HUES48 (cell line): ENCODE results near the gene PSAPL1.

Experiments used
- H3K27ac ChIP-seq: one replicate; pipeline ENCODE4 v1.7.0; 2013; ENCODE audit warnings: low read depth, low read length, inconsistent platforms
- H3K27me3 ChIP-seq: 2 replicates; pipeline ENCODE4 v1.6.1; 2013; ENCODE audit warnings: mild to moderate bottlenecking, low read length; ENCODE audit not compliant: control insufficient read depth, insufficient read depth
- H3K36me3 ChIP-seq: 2 replicates; pipeline ENCODE4 v1.6.1; 2013; ENCODE audit warnings: low read length; ENCODE audit not compliant: control insufficient read depth, insufficient read depth
- H3K4me1 ChIP-seq: 2 replicates; pipeline ENCODE4 v1.6.1; 2013; ENCODE audit warnings: mild to moderate bottlenecking, low read length; ENCODE audit not compliant: control insufficient read depth, insufficient read depth
- H3K4me3 ChIP-seq: 2 replicates; pipeline ENCODE4 v1.5.1; 2013; ENCODE audit warnings: mild to moderate bottlenecking, low read depth, low read length
- H3K9ac ChIP-seq: 2 replicates; pipeline ENCODE4 v1.6.1; 2013; ENCODE audit warnings: mild to moderate bottlenecking, low read depth, low read length, moderate library complexity
- H3K9me3 ChIP-seq: 2 replicates; pipeline ENCODE4 v1.6.1; 2013; ENCODE audit warnings: low read length; ENCODE audit not compliant: control insufficient read depth, insufficient read depth

PSAPL1 gene

DNA sequence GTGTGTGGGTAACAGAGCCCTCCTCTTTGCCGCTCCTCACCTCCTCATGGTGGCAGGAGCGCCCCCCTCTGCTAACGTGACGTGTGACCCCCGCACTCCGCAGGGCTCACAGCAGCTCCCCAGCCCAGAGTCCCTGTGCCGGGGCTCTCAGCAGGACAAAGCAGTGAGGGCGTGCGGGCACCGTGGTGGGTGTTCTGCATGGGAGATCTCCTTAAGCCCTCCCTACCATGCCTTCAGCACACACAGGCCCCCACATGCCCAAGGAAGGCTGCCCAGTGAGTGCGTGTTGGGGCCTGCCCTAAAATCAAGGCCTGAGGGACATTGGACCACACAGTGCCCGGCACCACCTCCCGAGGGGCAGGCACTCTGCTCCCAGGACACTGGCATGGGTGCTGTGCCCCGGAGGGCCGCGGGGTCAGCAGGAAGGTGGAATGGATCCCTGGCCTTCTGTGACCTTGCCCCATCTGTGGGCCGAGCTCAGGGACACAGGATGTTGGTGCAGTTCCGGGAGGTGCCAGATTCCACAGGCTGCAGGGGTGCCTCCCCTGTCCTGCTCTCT lies 10.1 kb downstream of the PSAPL1 start:
- Histone ChIP-seq H3K4me3 (no peak overlapping the region), H3K36me3 (no peaks in the 10 kb centered on the region), H3K9ac (no peak overlapping the region), H3K27ac (no peak overlapping the region), H3K27me3 (no peaks in the 10 kb centered on the region), H3K9me3 (no peaks in the 10 kb centered on the region), H3K4me1 (peaks cover 14% of the 10 kb centered on the region; the same call in 1 of the 2 replicates)

GRCh38 chr4:7423801-7424552 lies 10.8 kb downstream of the PSAPL1 start:
- Histone ChIP-seq H3K36me3 (no peaks in the 10 kb centered on the region), H3K27ac (no peak overlapping the region), H3K9ac (no peak overlapping the region), H3K27me3 (no peaks in the 10 kb centered on the region), H3K9me3 (no peaks in the 10 kb centered on the region), H3K4me3 (no peak overlapping the region), H3K4me1 (peaks cover 14% of the 10 kb centered on the region; the same call in 1 of the 2 replicates)

DNA sequence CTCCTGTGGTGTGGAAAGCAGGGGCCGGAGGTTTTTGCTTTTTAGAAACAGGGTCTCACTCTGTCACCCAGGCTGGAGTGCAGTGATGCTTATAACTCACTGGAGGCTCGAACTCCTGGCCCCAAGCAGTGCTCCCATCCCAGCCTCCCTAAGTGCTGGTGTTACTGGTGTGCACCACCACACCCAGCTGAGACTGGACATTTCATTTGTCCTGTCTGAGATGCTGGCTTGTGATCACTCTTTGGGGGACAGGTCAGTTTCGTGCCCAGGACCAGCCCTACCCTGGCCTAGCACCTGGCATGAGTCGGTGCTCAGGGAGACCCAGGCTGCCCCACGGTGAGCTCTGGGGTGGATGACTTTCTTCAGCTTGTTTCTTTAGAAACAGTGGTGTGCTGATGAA lies 11.3 kb downstream of the PSAPL1 start:
- Histone ChIP-seq H3K9ac (no peak overlapping the region), H3K4me1 (peaks cover 13% of the 10 kb centered on the region; the same call in 1 of the 2 replicates), H3K9me3 (peaks cover 3% of the 10 kb centered on the region; the same call in 1 of the 2 replicates), H3K36me3 (no peaks in the 10 kb centered on the region), H3K27me3 (no peaks in the 10 kb centered on the region), H3K27ac (no peak overlapping the region), H3K4me3 (no peak overlapping the region)

- H3K27me3 ChIP-seq = no peaks in the 10 kb centered on the region
- peaks cover 7% of the 10 kb centered on the region; the same call in 1 of the 2 replicates for H3K4me1 ChIP-seq
- H3K27ac ChIP-seq = no peak overlapping the region
- H3K9ac ChIP-seq = no peak overlapping the region
- H3K9me3 ChIP-seq = peaks cover 3% of the 10 kb centered on the region; the same call in 1 of the 2 replicates
- H3K36me3 ChIP-seq = no peaks in the 10 kb centered on the region
- no peak overlapping the region for H3K4me3 ChIP-seq
Measured at GRCh38 chr4:7422898-7423180, 11.9 kb downstream of the PSAPL1 start.

DNA sequence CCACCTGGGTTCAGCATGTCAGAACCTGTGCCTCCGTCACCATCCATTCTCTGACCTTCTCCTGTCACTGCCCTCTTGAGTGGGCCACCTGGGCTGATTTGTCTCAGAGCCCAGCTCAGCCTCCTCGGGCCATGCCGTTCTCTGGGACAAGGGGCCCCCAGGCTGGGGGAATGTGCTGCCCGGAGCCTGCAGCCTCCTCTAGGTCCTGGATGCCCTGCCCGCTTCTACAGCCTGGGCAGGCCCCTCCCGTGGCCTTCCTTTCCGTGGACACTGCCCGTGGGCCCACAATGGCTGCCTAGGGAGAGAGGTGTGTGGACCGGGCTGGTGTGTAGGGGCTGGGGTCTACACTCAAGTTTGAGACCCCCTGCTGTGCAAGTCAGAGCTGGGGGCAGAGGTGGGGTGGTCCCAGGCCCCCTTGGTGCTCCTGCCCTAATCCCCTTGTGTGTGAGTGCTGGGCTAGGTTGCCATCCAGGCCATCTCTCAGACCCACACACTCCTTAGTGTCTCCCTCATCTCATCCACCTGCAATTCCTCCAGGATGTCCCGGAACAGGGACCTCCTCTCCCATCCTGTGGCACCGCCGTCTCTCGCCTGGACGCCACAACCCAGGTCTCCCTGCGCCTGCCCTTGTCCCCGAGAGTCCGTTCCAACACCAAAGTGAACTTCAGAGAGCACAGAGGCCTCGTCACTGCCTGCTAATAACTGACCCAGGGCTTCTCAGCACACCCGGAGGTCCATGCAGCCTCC lies 12.4 kb downstream of the PSAPL1 start:
- Histone ChIP-seq H3K27me3 (peaks cover 5% of the 10 kb centered on the region; the same call in 1 of the 2 replicates), H3K27ac (no peak overlapping the region), H3K4me1 (peaks cover 3% of the 10 kb centered on the region; the same call in 1 of the 2 replicates), H3K4me3 (no peak overlapping the region), H3K9me3 (peaks cover 3% of the 10 kb centered on the region; the same call in 1 of the 2 replicates), H3K9ac (no peak overlapping the region), H3K36me3 (no peaks in the 10 kb centered on the region)

GRCh38 chr4:7421356-7422150 lies 13.2 kb downstream of the PSAPL1 start:
- Histone ChIP-seq H3K4me3 (no peak overlapping the region), H3K27ac (no peak overlapping the region), H3K27me3 (peaks cover 12% of the 10 kb centered on the region), H3K36me3 (no peaks in the 10 kb centered on the region), H3K9me3 (peaks cover 3% of the 10 kb centered on the region; the same call in 1 of the 2 replicates), H3K4me1 (no peaks in the 10 kb centered on the region), H3K9ac (no peak overlapping the region)

GRCh38 chr4:7420661-7421040 lies 14.1 kb downstream of the PSAPL1 start:
- H3K4me1 ChIP-seq = peaks cover 3% of the 10 kb centered on the region; the same call in 1 of the 2 replicates
- H3K27me3 ChIP-seq = peaks cover 21% of the 10 kb centered on the region
- H3K36me3 ChIP-seq = no peaks in the 10 kb centered on the region
- H3K4me3 ChIP-seq = no peak overlapping the region
- peaks cover 3% of the 10 kb centered on the region; the same call in 1 of the 2 replicates for H3K9me3 ChIP-seq
- no peak overlapping the region for H3K27ac ChIP-seq
- no peak overlapping the region for H3K9ac ChIP-seq

DNA sequence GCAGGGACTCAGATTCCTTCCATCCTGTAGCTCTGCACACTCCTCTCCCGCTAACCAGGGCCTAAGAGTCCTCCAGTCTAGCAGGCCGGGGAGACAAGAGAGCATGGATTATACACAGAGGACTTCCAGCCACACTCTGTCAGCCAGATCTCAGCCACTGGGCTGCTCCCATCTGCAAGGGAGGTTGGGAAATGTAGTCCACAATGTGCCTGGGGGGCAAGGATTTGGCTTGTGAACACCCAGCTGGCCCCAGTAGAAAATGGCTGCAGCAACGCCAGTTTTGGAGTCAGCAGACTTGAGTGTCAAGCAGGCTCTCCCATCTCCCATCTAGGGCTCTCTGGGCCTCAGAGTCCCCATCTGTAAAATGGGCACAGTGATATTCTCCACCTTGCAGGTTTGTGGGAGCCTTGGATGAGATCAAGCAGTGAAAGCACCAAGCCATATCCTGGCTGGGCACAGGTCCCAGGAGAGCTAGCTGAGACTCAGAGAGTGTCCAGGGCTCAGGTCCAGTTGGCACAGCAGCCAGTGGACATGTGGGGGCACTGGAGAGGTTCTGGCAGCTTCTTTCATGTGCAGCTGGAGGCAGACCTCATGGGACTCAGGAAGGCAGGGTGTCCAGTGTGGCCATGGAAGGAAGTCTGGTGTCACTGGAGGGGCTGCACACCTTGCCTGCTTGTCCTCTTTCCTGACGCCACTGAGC lies 14.6 kb downstream of the PSAPL1 start:
- Histone ChIP-seq H3K9me3 (peaks cover 3% of the 10 kb centered on the region; the same call in 1 of the 2 replicates), H3K27me3 (peaks cover 27% of the 10 kb centered on the region), H3K9ac (no peak overlapping the region), H3K27ac (no peak overlapping the region), H3K36me3 (no peaks in the 10 kb centered on the region), H3K4me1 (peaks cover 8% of the 10 kb centered on the region), H3K4me3 (no peak overlapping the region)

DNA sequence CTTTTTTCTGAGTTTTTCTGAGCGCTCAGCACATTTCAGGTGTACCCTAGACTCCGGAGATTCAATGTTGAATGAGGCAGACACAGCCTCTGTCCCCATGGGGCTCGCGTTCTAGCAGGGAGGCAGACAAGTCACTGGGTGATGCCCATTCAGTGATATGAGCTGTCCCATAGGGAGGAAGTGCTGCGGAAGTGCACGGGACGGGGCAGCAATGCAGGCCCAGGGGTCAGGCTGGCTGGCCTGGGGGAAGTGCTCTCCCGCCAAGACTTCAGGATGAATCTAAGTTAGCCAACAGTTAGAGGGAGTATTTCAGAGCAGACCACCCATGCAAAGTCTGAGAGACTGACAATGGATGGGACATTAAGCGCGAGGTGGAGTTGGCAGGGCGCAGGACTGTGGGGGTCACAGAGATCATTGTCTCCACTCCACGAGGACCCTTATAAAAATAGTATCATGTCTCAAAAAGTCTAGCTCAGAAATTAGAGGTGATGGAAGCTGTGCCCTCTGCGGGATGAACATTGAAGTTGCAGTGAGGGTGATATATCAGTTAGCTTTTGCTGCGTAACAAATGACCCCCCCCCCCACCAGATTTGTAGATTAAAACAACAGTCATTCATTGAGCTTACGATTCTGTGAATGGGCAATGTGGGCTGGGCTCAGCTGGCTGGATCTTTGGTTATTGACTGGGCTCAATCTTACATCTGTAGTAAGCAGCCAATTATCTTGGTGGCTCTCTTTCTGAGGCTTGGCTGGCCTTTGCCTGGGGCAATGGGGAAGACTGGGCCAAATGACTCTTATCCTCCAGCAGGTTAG lies 16.4 kb downstream of the PSAPL1 start:
- Histone ChIP-seq H3K9ac (no peak overlapping the region), H3K4me1 (peaks cover 20% of the 10 kb centered on the region), H3K9me3 (peaks cover 3% of the 10 kb centered on the region; the same call in 1 of the 2 replicates), H3K4me3 (no peak overlapping the region), H3K36me3 (no peaks in the 10 kb centered on the region), H3K27me3 (peaks cover 41% of the 10 kb centered on the region), H3K27ac (no peak overlapping the region)
